ENCODE data around the gene TECPR1.

TECPR1 gene

GRCh38 chr7:98225913-98226614, 26.0 kb downstream of the TECPR1 start:
- no peaks in the 10 kb centered on the region for H3K36me3 ChIP-seq (ENCODE audit: insufficient read depth)
- TF ChIP-seq, protein P1, sequence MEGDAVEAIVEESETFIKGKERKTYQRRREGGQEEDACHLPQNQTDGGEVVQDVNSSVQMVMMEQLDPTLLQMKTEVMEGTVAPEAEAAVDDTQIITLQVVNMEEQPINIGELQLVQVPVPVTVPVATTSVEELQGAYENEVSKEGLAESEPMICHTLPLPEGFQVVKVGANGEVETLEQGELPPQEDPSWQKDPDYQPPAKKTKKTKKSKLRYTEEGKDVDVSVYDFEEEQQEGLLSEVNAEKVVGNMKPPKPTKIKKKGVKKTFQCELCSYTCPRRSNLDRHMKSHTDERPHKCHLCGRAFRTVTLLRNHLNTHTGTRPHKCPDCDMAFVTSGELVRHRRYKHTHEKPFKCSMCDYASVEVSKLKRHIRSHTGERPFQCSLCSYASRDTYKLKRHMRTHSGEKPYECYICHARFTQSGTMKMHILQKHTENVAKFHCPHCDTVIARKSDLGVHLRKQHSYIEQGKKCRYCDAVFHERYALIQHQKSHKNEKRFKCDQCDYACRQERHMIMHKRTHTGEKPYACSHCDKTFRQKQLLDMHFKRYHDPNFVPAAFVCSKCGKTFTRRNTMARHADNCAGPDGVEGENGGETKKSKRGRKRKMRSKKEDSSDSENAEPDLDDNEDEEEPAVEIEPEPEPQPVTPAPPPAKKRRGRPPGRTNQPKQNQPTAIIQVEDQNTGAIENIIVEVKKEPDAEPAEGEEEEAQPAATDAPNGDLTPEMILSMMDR (conservative IDR thresholded peaks at IDR 0.05; ENCODE audit: low read depth, low read length), result no peak
- H3K4me1 ChIP-seq (ENCODE audit: low read depth, poor library complexity, severe bottlenecking), result no peaks in the 10 kb centered on the region
- H4K20me1 ChIP-seq (ENCODE audit: insufficient read depth), result no peaks in the 10 kb centered on the region
- H3K79me2 ChIP-seq (ENCODE audit: insufficient read depth, low read depth), result no peaks in the 10 kb centered on the region
- no peaks in the 10 kb centered on the region for H3K27me3 ChIP-seq (ENCODE audit: insufficient read depth, low read depth)
- no peak overlapping the region for H2AFZ ChIP-seq (ENCODE audit: low read depth)
- no peak overlapping the region for H3K9ac ChIP-seq
- no peak overlapping the region for H3K27ac ChIP-seq
- H3K4me3 ChIP-seq (IDR thresholded peaks at IDR 0.05; ENCODE audit: insufficient read depth, low read depth, low read length), result no peak overlapping the region
- H3K4me2 ChIP-seq, result no peak overlapping the region

GRCh38 chr7:98224701-98225181, 27.3 kb downstream of the TECPR1 start:
- H3K79me2 ChIP-seq (ENCODE audit: insufficient read depth, low read depth), result no peaks in the 10 kb centered on the region
- H4K20me1 ChIP-seq (ENCODE audit: insufficient read depth), result no peaks in the 10 kb centered on the region
- no peak overlapping the region for H3K27ac ChIP-seq
- H3K4me2 ChIP-seq, result no peak overlapping the region
- H3K36me3 ChIP-seq (ENCODE audit: insufficient read depth), result no peaks in the 10 kb centered on the region
- H3K9ac ChIP-seq, result no peak overlapping the region
- no peaks in the 10 kb centered on the region for H3K27me3 ChIP-seq (ENCODE audit: insufficient read depth, low read depth)
- TF ChIP-seq, protein P1 (conservative IDR thresholded peaks at IDR 0.05; ENCODE audit: low read depth, low read length), result no peak
- H3K4me1 ChIP-seq (ENCODE audit: low read depth, poor library complexity, severe bottlenecking), result peaks cover 3% of the 10 kb centered on the region
- no peak overlapping the region for H3K4me3 ChIP-seq (IDR thresholded peaks at IDR 0.05; ENCODE audit: insufficient read depth, low read depth, low read length)
- H2AFZ ChIP-seq (ENCODE audit: low read depth), result no peak overlapping the region

DNA sequence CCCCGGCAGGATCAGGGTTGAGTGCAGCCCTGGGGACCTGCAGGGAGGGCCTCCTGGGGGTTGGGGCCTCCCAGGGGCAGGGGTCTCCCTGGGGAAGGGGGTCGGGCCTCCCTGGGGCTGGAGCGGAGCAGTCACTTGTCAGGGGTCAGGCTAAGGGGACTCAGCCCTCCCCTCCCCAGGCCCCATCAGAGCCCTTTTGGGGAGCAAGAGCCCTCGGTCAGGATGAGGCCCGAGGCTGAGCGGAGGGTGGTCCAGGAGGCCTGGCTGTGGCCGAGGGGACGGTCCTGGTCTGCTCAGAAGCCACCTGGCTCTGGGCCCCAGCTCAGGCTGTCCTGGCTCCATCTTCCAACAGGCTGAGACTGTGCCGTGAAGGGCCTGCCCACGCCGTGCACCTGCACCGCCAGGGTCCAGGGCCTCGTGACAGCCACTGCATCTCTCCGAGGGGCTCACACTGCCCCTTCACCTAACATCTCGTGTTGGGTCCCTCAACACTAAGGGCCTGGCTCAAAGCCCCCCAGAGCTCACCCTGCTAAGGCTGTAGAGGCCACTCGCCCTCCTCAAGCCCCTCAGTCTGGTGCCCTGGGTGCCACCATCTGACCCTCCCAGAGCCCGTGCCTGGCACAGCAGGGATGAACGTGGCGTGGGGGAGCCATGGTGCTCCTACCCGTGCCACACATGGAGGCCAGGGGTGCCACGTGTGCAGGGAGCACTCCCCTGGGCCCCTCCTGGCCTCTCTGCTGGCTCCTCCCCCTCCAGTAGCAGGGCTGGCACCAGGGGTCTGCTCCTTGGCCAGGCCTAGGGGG, 27.9 kb downstream of the TECPR1 start:
- Histone ChIP-seq H3K27ac (no peak overlapping the region), H2AFZ (ENCODE audit: low read depth) (no peak overlapping the region), H3K4me3 (IDR thresholded peaks at IDR 0.05; ENCODE audit: insufficient read depth, low read depth, low read length) (no peak overlapping the region), H4K20me1 (ENCODE audit: insufficient read depth) (no peaks in the 10 kb centered on the region), H3K36me3 (ENCODE audit: insufficient read depth) (no peaks in the 10 kb centered on the region), H3K79me2 (ENCODE audit: insufficient read depth, low read depth) (no peaks in the 10 kb centered on the region), H3K4me2 (no peak overlapping the region), H3K9ac (no peak overlapping the region), H3K27me3 (ENCODE audit: insufficient read depth, low read depth) (no peaks in the 10 kb centered on the region), H3K4me1 (ENCODE audit: low read depth, poor library complexity, severe bottlenecking) (peaks cover 9% of the 10 kb centered on the region)
- TF ChIP-seq, protein P1 (conservative IDR thresholded peaks at IDR 0.05; ENCODE audit: low read depth, low read length), result no peak

DNA sequence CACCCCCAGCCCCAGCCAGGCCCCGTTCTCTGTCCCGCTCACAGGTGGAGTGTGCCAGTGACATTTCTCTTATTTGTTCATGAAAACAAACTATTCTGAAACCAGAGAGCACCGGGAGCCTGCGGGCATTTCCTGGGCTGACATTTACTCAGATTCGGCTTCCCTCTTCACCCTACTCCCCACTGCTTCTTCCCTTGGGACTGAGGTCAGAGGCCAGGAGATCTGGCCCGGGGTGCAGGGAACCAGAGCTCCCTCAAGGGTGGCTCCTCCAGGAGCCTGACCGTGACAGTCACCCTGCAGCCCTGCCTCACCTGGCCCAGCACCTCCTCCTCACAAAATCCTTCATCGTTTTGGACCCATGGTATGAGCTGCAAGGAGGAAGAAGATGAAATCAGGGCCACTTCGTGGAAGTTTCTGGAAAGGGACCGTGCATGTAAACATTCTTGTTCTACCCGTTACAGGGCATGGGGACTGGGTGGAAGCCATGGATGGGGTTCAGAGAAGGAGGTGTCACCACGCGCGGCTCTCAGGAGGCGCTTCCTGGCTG, 28.6 kb downstream of the TECPR1 start:
- H3K27me3 ChIP-seq (ENCODE audit: insufficient read depth, low read depth), result no peaks in the 10 kb centered on the region
- no peak overlapping the region for H3K4me3 ChIP-seq (IDR thresholded peaks at IDR 0.05; ENCODE audit: insufficient read depth, low read depth, low read length)
- no peak overlapping the region for H2AFZ ChIP-seq (ENCODE audit: low read depth)
- TF ChIP-seq, protein P1 (conservative IDR thresholded peaks at IDR 0.05; ENCODE audit: low read depth, low read length), result no peak
- no peaks in the 10 kb centered on the region for H3K36me3 ChIP-seq (ENCODE audit: insufficient read depth)
- no peak overlapping the region for H3K4me2 ChIP-seq
- H3K9ac ChIP-seq, result no peak overlapping the region
- peaks cover 15% of the 10 kb centered on the region for H3K4me1 ChIP-seq (ENCODE audit: low read depth, poor library complexity, severe bottlenecking)
- H3K27ac ChIP-seq, result no peak overlapping the region
- no peaks in the 10 kb centered on the region for H3K79me2 ChIP-seq (ENCODE audit: insufficient read depth, low read depth)
- no peaks in the 10 kb centered on the region for H4K20me1 ChIP-seq (ENCODE audit: insufficient read depth)
